CD4-positive, alpha-beta T cell treated with Interleukin-15 for 1 hour (primary cell): ENCODE data around the gene IFI27L1.

Experiments
- DNase-seq: peaks from one replicate; pipeline ENCODE4 v3.0.0-alpha.2; 2020

Gene IFI27L1

GRCh38 chr14:94139006-94139405, 57.9 kb downstream of the IFI27L1 start:
- DNase-seq = no peak

- DNase-seq = no peak
Measured at GRCh38 chr14:94139421-94139820, 58.3 kb downstream of the IFI27L1 start.

GRCh38 chr14:94142247-94142646, 61.1 kb downstream of the IFI27L1 start:
- no peak for DNase-seq

- no peak for DNase-seq
Measured at GRCh38 chr14:94142836-94143235, 61.7 kb downstream of the IFI27L1 start.

GRCh38 chr14:94143239-94143638, 62.1 kb downstream of the IFI27L1 start:
- DNase-seq = no peak

GRCh38 chr14:94143711-94144110, 62.6 kb downstream of the IFI27L1 start:
- DNase-seq = no peak

GRCh38 chr14:94144765-94145164, 63.7 kb downstream of the IFI27L1 start:
- no peak for DNase-seq

GRCh38 chr14:94145902-94146527, 64.9 kb downstream of the IFI27L1 start:
- DNase-seq = no peak
